ENCODE measurements around the gene FUS. TPM values are rescaled to one million over a fixed set of nuclear protein-coding genes. Genes with fewer than 3 reads are reported as not detected.

Gene FUS
- total RNA-seq, result 874 and 904 TPM in 2 replicates

GRCh38 chr16:31179747-31180459, at the start of gene FUS:
FUS (plus strand) TSS chr16:31180139; CDS start chr16:31180215, 76 bp downstream.
- peak within 1 kb of the TSS; percentile 98 for H3K4me3 Mint-ChIP-seq (ENCODE audit: low read depth)
- intact Hi-C loops (cut with micrococcal nuclease), result loop anchor here (1.0 to 10.0 kb wide), 5 partner anchors 38 to 275 kb away; partner anchors contain the start of genes ARMC5, KAT8, SETD1A and ZNF646
- H3K9me3 Mint-ChIP-seq, result no peaks in the 10 kb centered on the region
- peak within 1 kb of the TSS; percentile 95 for H3K27ac Mint-ChIP-seq
- H3K36me3 Mint-ChIP-seq (ENCODE audit: low read depth), result peaks cover 42% of the 10 kb centered on the region
- no peaks in the 10 kb centered on the region for H3K27me3 Mint-ChIP-seq (ENCODE audit: low read depth)
- DNase-seq (ENCODE audit: low spot score), result peak; percentile 88
- H3K4me1 Mint-ChIP-seq (ENCODE audit: low read depth), result peaks cover 38% of the 10 kb centered on the region

GRCh38 chr16:31130336-31130891, 49.5 kb upstream of the FUS start:
- Mint-ChIP-seq H3K27ac (no peak overlapping the region), H3K27me3 (ENCODE audit: low read depth) (no peaks in the 10 kb centered on the region), H3K36me3 (ENCODE audit: low read depth) (peaks cover 23% of the 10 kb centered on the region), H3K4me3 (ENCODE audit: low read depth) (no peak overlapping the region), H3K4me1 (ENCODE audit: low read depth) (no peaks in the 10 kb centered on the region), H3K9me3 (no peaks in the 10 kb centered on the region)
- DNase-seq (ENCODE audit: low spot score), result no peak
- intact Hi-C loops (cut with micrococcal nuclease), result no loop called here

GRCh38 chr16:31130899-31131298, 49.0 kb upstream of the FUS start:
- no peak for DNase-seq (ENCODE audit: low spot score)
- Mint-ChIP-seq H3K27ac (no peak overlapping the region), H3K4me1 (ENCODE audit: low read depth) (no peaks in the 10 kb centered on the region), H3K36me3 (ENCODE audit: low read depth) (peaks cover 21% of the 10 kb centered on the region), H3K4me3 (ENCODE audit: low read depth) (no peak overlapping the region), H3K9me3 (no peaks in the 10 kb centered on the region), H3K27me3 (ENCODE audit: low read depth) (no peaks in the 10 kb centered on the region)
- intact Hi-C loops (cut with micrococcal nuclease), result no loop called here

- H3K27me3 Mint-ChIP-seq (ENCODE audit: low read depth), result no peaks in the 10 kb centered on the region
- intact Hi-C loops (cut with micrococcal nuclease), result no loop called here
These were observed 48.5 kb upstream of the FUS start for GRCh38 chr16:31131416-31131815.

GRCh38 chr16:31131841-31132271, 48.1 kb upstream of the FUS start:
- no peak overlapping the region for H3K27ac Mint-ChIP-seq
- no peaks in the 10 kb centered on the region for H3K9me3 Mint-ChIP-seq
- H3K4me3 Mint-ChIP-seq (ENCODE audit: low read depth), result no peak overlapping the region
- no peaks in the 10 kb centered on the region for H3K27me3 Mint-ChIP-seq (ENCODE audit: low read depth)
- intact Hi-C loops (cut with micrococcal nuclease), result no loop called here
- H3K4me1 Mint-ChIP-seq (ENCODE audit: low read depth), result no peaks in the 10 kb centered on the region
- DNase-seq (ENCODE audit: low spot score), result no peak
- peaks cover 14% of the 10 kb centered on the region for H3K36me3 Mint-ChIP-seq (ENCODE audit: low read depth)

More at GRCh38 chr16:31131416-31131815, 48.5 kb upstream of the FUS start:
- no peak for DNase-seq (ENCODE audit: low spot score)
- no peak overlapping the region for H3K27ac Mint-ChIP-seq
- peaks cover 16% of the 10 kb centered on the region for H3K36me3 Mint-ChIP-seq (ENCODE audit: low read depth)
- H3K4me3 Mint-ChIP-seq (ENCODE audit: low read depth), result no peak overlapping the region
- no peaks in the 10 kb centered on the region for H3K9me3 Mint-ChIP-seq
- no peaks in the 10 kb centered on the region for H3K4me1 Mint-ChIP-seq (ENCODE audit: low read depth)

- Mint-ChIP-seq H3K27me3 (ENCODE audit: low read depth) (no peaks in the 10 kb centered on the region), H3K4me1 (ENCODE audit: low read depth) (no peaks in the 10 kb centered on the region), H3K27ac (no peak overlapping the region), H3K4me3 (ENCODE audit: low read depth) (no peak overlapping the region), H3K36me3 (ENCODE audit: low read depth) (peaks cover 12% of the 10 kb centered on the region), H3K9me3 (no peaks in the 10 kb centered on the region)
- intact Hi-C loops (cut with micrococcal nuclease), result no loop called here
- no peak for DNase-seq (ENCODE audit: low spot score)
These were observed 47.5 kb upstream of the FUS start for GRCh38 chr16:31132303-31132979.

- no peaks in the 10 kb centered on the region for H3K4me1 Mint-ChIP-seq (ENCODE audit: low read depth)
- H3K9me3 Mint-ChIP-seq, result no peaks in the 10 kb centered on the region
- intact Hi-C loops (cut with micrococcal nuclease), result no loop called here
- H3K27ac Mint-ChIP-seq, result no peak overlapping the region
- H3K36me3 Mint-ChIP-seq (ENCODE audit: low read depth), result peaks cover 7% of the 10 kb centered on the region
- no peak overlapping the region for H3K4me3 Mint-ChIP-seq (ENCODE audit: low read depth)
- no peak for DNase-seq (ENCODE audit: low spot score)
- no peaks in the 10 kb centered on the region for H3K27me3 Mint-ChIP-seq (ENCODE audit: low read depth)
These were observed 46.9 kb upstream of the FUS start for GRCh38 chr16:31133046-31133501.

- no peak overlapping the region for H3K27ac Mint-ChIP-seq
- H3K9me3 Mint-ChIP-seq, result no peaks in the 10 kb centered on the region
- peaks cover 7% of the 10 kb centered on the region for H3K36me3 Mint-ChIP-seq (ENCODE audit: low read depth)
- H3K4me3 Mint-ChIP-seq (ENCODE audit: low read depth), result no peak overlapping the region
- no peaks in the 10 kb centered on the region for H3K4me1 Mint-ChIP-seq (ENCODE audit: low read depth)
- intact Hi-C loops (cut with micrococcal nuclease), result no loop called here
- no peak for DNase-seq (ENCODE audit: low spot score)
- no peaks in the 10 kb centered on the region for H3K27me3 Mint-ChIP-seq (ENCODE audit: low read depth)
These were observed 45.8 kb upstream of the FUS start for GRCh38 chr16:31134091-31134571.

- H3K36me3 Mint-ChIP-seq (ENCODE audit: low read depth), result peaks cover 7% of the 10 kb centered on the region
- no peak overlapping the region for H3K27ac Mint-ChIP-seq
- H3K27me3 Mint-ChIP-seq (ENCODE audit: low read depth), result no peaks in the 10 kb centered on the region
- intact Hi-C loops (cut with micrococcal nuclease), result no loop called here
- no peaks in the 10 kb centered on the region for H3K4me1 Mint-ChIP-seq (ENCODE audit: low read depth)
- H3K9me3 Mint-ChIP-seq, result no peaks in the 10 kb centered on the region
- no peak overlapping the region for H3K4me3 Mint-ChIP-seq (ENCODE audit: low read depth)
- DNase-seq (ENCODE audit: low spot score), result no peak
These were observed 45.1 kb upstream of the FUS start for GRCh38 chr16:31134625-31135534.

- Mint-ChIP-seq H3K4me3 (ENCODE audit: low read depth) (no peak within 1 kb of the TSS), H3K9me3 (no peaks in the 10 kb centered on the region), H3K36me3 (ENCODE audit: low read depth) (peaks cover 3% of the 10 kb centered on the region), H3K27me3 (ENCODE audit: low read depth) (no peaks in the 10 kb centered on the region), H3K27ac (no peak within 1 kb of the TSS), H3K4me1 (ENCODE audit: low read depth) (peaks cover under 1% of the 10 kb centered on the region)
- no peak for DNase-seq (ENCODE audit: low spot score)
- intact Hi-C loops (cut with micrococcal nuclease), result no loop called here
These were observed 44.2 kb upstream of the FUS start, which contains the start of gene PRSS8 for GRCh38 chr16:31135535-31136286. PRSS8 (minus strand) TSS chr16:31135727; CDS start chr16:31135498, 229 bp downstream.

GRCh38 chr16:31136287-31136662, 43.7 kb upstream of the FUS start:
- Mint-ChIP-seq H3K9me3 (no peaks in the 10 kb centered on the region), H3K27me3 (ENCODE audit: low read depth) (no peaks in the 10 kb centered on the region), H3K4me3 (ENCODE audit: low read depth) (no peak overlapping the region), H3K36me3 (ENCODE audit: low read depth) (peaks cover 3% of the 10 kb centered on the region), H3K4me1 (ENCODE audit: low read depth) (peaks cover 1% of the 10 kb centered on the region), H3K27ac (no peak overlapping the region)
- no peak for DNase-seq (ENCODE audit: low spot score)
- intact Hi-C loops (cut with micrococcal nuclease), result no loop called here

Data from activated T-helper 2 cell treated with anti-CD3 and anti-CD28 coated beads, Interferon-gamma antibody, Interleukin-2, Interleukin-4, amounts not matched to agents 10 μg/mL and 5 μg/mL and 100 μg/mL, durations not matched to agents 14 hours and 24 hours and 36 hours (primary cell).